Measurements from ENCODE around the gene LAMP1.
"Not testable (repeated sequence)": the region's sequence is repeated elsewhere in the genome, so short reads cannot be mapped to it uniquely, and the experiment has no call there.

LAMP1 gene

DNA sequence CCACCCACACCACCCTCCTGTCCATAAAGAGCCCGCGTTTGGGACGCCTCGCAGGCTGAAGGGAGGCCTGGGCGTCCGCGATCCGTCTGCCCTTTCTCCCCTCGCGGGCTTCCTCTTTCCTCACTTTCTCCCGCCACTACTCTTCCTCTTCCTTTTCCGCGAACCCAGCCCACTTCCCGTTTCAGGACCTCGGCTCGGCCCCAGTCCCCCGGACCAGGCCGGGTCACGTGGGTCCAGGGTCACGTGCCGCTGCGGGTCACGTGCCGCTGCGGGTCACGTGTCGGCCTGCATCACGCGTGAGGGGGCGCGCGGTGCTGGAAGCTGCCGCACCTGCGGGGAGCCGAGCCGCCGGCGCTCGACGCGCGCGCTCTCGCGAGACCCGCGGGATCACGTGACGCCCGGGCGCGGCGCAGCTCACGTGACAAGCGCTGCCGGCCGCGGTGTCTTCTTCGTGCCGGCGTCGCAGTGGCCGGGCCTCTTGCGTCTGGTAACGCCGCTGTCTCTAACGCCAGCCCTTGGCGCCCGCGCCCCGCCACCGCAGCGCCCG, at the start of gene LAMP1:
Gene LAMP1, plus strand, starts transcription at position 417 of the 547 bp plus-strand sequence. CDS start 196 bp downstream, outside the sequence.
- peak; percentile 98 for DNase-seq

DNA sequence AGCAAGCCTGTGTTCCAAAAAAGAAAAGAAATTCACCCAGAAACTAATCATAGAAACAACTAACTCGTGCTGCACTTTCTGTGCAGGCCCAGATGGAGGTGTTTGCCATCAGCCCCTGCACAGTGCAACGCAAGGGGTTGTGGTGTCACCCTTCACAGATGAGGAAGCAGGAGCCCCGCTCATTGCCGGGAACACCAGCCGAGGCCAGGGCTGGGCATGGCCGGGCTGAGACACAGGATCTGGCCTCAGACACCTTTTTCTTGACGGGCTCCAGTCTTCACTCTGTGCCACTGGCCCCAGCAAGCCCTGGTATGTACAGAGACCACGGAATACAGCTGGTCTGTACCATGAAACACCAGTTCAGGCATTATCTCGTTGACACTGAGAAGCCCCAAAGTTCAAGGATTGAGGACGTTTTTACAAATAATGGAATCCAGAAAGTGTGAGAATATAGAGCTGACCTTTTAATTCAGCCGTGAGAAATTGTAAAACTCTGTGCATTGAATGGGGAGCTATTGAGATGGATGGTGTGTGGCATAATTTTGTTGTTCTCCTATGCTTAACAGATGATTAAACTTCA, 44.4 kb upstream of the LAMP1 start:
- no peak for DNase-seq

GRCh38 chr13:113257908-113258307, 39.1 kb upstream of the LAMP1 start:
- DNase-seq: not testable (repeated sequence)

DNA sequence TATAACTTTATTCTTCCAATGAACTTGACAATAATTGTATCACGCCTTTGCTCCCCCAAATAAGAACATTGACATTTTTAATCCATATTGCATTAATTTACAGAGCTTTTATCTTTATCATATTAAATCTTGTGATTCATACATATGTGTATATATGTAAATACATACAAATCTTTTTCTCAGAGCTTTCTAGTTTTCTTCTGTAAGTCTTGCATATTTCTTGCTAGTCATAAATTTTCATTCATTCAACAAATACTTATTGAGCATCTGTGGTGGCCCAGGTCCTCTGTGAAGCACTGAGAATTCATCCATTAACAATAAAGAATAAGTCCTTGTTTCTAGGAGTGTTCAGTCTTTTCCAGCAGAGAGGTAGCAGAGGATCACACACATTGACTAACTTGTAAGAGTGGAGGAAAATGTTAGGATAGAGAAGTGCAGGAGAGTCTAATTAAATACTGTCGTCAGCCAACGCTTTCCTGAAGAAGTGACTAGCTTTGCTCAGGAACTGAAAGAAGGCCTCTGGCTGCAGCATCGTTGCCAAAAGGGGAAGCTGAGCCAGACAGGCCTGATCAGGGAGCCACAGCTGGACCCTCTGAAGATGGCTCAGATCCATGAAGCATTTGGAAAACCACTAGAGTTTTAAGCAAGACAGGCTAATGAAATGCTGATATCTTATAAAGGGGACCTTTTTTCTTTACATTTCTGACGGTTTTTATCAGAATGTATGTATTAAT, 38.6 kb upstream of the LAMP1 start:
- DNase-seq: no peak

DNA sequence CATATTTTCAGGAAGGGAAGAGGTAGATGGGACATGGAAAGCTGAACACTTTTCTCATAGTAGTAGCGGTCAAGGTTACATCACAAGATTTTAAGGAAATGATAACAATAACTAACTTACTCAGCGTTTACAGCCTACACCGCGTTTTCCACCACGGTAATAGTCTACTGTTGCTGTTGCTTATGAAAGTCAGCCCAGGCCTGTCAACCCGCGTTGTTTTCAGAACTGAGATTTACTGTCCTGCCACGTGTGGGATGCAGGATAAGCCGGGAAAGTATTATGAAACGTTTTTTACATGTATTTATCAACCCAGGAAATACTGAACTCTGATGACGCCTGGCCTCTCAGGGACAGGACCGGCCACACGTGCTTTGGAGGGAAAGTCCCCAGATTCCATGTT, 36.0 kb upstream of the LAMP1 start:
- no peak for DNase-seq

DNA sequence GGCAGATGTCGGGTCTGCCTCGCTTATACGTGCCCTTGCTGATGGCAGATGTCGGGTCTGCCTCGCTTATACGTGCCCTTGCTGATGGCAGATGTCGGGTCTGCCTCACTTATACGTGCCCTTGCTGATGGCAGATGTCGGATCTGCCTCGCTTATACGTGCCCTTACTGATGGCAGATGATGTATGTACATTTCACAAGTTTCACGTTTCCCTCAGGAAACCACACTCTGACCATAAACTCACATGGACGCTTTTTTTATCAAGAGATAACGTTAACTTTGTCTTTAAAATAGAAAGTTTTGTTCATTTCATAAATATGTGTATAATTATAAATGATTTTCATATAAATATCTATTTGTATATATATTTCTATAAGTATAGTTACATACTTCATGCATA, 34.0 kb upstream of the LAMP1 start:
- not testable (repeated sequence) for DNase-seq

DNA sequence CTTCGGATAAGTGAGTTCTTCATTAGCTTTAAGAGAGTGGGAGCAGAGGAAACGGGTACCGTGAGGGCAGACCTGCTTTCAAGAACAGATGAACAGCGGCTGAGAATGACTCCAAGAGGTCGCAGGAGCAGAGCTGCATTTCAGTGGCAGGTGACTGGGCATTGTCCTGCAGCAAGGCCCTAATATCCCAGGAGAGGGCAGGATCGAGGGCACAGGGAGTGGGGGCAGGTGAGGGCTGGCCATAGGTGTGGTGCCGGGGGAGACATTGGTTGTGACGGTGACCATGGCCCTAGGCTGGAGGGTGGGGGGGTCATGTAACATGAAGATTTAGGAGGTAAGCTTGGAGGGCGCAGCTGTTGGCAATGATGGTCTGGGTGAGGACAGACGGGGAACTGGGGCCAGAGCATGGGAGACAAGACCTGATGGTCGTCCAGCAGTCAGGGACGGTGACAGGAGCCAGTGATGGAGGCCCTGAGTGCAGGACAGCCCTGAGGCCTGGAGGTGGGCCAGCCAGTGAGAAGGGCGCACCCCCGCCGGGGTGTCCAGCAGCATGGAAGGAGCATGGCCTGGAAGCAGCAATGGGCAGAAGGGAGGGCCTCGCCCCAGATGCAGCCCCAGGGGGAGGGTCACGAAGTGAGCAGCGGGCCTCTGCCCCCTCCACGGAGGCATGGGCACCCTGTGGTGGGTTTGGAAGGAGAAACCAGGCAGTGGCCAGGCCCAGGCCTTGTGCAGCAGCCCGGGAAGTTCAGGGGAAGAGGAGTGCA, 29.2 kb upstream of the LAMP1 start:
- no peak for DNase-seq

- no peak for DNase-seq
Observed at GRCh38 chr13:113272031-113272430, 25.0 kb upstream of the LAMP1 start.

DNA sequence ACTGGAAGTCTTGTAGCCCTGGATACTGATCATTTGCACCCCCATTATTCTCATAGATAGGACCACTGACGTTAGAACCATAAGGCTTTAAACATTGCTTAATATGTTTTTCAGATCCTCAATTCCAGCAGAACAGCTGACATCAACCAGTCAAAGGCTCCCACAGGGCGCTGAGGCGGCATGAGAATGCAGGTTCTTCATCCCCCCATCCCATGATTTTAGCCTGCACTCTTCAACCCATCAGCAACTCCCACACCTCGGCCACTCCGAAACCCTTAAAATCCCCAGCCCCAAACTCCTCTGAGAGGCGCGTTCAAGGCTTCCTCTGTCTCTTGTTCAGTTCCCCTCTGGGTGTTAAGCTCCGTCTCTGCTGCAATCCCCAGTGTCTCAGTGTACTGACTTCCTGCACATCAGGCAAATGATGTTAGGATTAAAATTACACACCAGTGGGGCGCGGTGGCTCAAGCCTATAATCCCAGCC, 24.3 kb upstream of the LAMP1 start:
- DNase-seq: no peak

GRCh38 chr13:113273321-113273720, 23.7 kb upstream of the LAMP1 start:
- no peak for DNase-seq

DNA sequence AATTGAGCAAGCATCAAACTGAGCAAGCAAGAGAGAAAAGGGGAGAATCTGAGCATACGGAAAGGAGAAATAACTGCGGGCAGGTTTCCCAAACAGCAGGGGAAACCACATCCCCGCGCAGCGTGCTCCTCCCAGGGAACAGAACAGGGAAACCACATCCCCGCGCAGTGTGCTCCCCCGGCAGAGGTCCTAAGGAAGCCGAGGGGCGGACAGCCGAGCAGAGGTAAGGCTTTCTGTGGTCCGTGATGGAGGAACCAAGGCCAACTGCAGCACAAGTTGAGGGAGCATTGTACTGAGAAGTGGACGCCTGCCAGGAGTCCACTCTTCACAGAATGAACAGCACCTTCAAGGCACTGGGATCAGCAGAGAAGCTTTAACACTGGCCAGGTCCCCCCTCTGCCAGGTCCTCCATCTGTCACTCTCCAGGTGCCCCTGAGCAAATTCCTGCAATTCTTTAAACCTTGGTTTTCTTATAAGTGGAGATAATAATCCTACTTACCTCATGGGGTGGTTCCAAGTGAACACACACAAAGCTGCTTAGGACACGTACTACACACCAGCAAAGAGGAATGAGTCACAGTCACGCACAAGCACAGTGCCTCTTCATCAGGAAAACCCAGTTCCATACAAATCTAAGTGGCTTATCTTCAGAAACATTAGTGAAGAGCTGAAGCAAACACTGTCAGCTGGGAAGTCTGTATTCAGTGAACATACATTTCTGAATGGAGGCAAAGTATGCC, 23.0 kb upstream of the LAMP1 start:
- DNase-seq: peak; percentile 75

GRCh38 chr13:113274721-113275120, 22.3 kb upstream of the LAMP1 start:
- no peak for DNase-seq

- DNase-seq: peak; percentile 84
Observed at GRCh38 chr13:113275387-113275786, 21.7 kb upstream of the LAMP1 start.

DNA sequence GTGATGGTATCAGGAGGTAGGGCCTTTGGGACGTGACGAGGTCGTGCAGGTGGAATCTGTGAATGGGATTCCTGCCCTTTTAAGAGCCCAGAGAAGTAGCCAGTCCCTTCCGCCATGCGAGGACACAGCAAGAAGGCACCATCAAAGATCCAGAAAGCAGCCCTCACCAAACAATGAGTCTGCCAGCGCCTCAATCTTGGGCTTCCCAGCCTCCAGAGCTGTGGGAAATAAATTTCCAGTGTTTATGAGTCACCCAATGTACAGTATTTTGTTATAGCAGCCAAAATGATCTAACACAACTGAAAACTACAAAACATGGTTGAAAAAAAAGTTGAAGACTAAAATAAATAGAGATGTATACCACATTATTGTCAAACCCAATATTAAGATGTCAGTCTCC, 16.9 kb upstream of the LAMP1 start:
- no peak for DNase-seq

- DNase-seq: no peak
Observed at GRCh38 chr13:113283904-113284303, 13.1 kb upstream of the LAMP1 start.

DNA sequence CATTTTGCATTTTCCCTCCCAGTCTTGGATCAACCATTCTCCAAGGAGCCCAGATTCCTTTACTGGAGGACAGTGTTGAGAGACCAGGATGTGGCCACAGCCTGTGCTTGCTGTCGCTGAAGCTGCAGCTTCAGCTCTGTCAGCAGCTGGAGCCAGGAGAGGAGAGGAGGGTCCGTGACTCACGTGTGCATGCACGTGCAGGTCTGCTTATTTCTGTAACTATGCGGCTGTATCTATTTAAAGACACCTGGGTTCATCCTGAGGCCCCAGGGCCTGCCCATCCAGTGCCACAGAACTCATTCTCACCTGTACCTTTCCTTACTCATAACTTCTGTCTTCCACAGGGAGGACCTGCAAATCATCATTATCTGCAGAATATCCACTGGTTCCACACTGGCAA, 8.2 kb upstream of the LAMP1 start:
- DNase-seq: no peak

DNA sequence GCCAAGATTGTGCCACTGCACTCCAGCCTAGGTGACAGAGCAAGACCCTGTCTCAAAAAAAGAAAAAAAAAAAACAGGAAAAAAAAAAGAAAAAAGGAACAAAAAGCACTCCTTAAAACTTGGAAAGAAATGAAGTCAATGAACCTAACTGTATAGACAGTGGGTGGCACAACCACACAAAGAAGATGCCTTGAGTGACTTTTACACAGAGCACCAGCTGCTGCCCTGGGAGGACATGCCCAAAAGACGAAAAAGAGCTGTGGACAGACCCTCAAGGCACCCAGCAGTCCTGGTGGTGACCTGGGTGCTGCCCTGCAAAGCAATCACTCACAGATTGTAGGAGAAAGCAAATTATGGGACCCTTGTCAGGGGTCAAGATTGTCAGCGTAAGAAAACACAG, 5.9 kb upstream of the LAMP1 start:
- no peak for DNase-seq

DNA sequence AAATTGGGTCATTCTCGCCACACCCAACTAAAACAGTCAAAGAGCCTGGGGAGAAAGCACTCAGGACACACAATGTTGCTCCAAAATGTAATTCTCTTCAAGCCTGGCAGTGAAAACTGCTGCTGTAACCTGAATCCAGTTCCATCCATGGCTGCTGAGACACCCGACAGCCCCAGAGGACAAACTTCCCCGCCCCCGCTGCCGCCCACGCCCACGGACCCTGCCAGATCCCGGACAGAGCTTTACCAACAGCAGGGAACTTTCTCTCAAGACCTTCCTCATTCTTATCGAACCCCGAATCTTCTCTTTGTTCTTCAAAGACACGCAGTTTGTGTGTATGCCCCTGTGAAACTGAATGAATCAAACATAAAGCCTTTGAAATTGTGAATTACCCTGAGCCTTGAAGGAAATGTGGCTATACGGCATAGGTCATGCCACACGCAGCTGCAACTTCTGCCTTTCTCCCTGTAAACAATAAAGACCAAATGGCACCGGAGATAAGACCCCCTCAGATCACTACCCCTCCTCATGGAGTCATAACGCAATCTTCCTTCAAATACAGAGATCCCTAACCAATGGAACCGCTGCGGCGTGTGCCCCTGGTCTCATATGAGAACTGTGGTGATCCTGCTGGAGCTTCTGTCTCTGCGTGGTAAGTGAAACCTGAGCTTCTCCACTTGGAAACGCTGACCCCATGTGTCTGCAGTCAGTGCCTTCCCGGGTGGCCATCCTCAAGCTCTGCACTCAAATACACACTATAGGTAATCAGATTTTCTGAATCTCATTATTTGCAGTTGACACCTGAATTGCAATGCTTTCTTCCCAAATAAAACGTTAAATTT, 4.8 kb upstream of the LAMP1 start:
- DNase-seq: peak; percentile 71

DNA sequence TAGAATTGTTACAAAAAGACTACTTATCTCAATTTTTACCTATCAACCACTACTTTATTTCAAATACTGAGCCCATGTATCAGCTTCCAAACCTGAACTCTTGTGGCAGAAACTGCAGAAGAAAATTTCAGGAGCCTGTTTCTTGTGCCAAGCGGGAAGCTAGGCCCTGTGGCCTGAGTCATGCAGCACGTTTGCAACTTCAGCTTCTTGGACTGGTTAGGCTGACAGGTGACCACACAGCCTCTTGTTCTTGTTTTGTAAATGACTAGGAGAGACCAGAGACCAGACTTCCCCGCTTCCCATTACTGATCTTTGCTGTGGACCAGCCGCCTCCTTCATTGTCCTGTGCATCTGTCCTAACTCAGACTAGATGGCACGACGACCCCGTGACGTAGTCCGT, 3.4 kb upstream of the LAMP1 start:
- DNase-seq: no peak

DNA sequence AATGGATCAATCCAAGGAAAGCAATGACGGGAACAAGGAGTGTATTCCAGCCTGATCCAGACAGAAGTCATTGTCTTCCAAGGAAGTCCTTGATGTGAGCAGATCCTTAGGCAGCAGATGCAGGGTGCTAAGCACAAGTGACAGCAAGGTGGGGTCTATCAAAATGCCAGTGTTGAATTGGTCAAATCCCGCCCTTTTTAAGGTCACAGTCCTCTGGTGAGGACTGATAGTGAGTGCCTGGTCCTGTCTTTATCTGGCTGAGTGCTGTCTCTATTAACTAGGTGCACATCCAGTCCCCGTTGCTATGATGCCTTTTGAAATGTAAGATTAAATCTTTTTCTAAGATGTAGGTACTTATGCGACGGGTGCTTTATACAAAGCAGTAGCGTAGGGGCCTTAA, 1.3 kb upstream of the LAMP1 start:
- no peak for DNase-seq

DNA sequence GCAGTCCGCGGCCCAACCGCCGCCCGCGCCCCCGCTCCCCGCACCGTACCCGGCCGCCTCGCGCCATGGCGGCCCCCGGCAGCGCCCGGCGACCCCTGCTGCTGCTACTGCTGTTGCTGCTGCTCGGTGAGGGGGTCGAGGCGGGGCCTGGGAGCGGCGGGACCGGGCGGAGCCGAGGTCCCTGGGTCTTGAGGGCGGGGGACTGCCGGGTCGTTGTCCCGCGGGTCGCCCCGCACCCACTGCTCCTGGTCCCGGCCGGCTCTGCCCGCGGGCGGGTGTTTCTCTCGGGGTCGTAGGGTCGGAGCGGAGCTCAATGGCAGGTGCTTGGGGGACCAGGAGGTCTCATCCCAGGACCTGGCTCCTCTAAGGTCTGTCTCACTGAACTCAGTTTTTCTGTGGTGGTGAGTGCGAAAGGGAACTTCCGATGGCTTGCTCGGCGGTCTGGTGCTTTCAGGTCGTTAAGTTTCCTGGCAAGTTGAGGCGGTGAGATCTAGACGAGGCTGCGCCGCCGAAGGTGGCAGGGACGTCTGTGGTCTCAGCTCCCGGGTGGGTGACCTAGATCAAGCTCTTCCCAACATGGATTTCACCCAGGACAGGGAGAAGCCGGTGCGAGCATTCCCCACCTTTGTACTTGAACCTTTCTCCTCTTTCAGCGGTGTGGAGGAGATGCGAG, 467 bp downstream of the LAMP1 start:
- DNase-seq: no peak
